Erythroblast (primary cell): ENCODE measurements around the gene GNB4.
A peak's percentile ranks its signal among the peaks of the same experiment; 100 is the strongest.

Experiments used
- DNase-seq, 2 experiments: peaks; one replicate each; lab custom pipeline; 2025; lab: John Stamatoyannopoulos, UW
- GATA1 ChIP-seq: IDR thresholded peaks from 2 replicates; pipeline ENCODE4 v1.6.1; 2011; ENCODE audit warnings: low read depth, mild to moderate bottlenecking, control low read depth, low read length, moderate library complexity
- POLR2A ChIP-seq: IDR thresholded peaks from 2 replicates; pipeline ENCODE4 v1.6.1; 2011; ENCODE audit warnings: mild to moderate bottlenecking, low read length

The GNB4 gene

DNA sequence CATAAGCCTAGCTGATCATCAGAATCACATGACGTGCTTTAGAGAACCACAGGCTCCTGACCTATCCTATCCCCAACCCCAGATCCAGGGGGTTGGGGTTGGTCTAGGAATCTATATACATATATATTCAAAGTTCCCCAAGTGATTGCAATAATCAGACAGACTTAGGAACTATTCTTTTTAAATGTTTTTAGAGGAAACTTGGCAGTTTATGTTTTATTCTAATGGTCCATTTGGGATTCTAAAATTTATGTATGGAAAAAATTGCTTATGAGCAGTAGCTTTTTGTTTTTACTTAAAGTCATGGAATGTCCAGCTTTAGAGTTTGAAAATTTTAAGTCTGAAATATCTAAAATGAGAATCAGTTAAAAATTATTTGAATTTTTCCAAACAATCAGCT lies 81.6 kb downstream of the GNB4 start:
- TF ChIP-seq GATA1 (no peak), POLR2A (no peak)

DNA sequence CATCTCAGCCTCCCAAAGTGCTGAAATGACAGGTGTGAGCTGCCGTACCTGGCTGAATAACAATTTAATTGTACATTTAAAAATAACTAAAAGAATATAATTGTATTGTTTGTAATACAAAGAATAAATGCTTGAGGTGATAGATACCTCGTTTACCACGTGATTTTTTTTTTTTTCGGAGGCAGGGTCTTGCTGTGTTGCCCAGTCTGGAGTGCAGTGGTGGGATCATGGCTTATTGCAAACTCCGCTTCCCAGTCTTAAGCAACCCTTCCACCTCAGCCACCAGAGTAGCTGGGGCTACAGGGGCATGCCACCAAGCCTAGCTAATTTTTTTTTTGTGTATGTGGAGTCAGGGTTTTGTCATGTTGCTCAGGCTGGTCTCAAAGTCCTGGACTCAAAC lies 87.9 kb downstream of the GNB4 start:
- no peak for DNase-seq
- no peak for TF ChIP-seq GATA1

More for the DNA sequence above, 81.6 kb downstream of the GNB4 start:
- DNase-seq = no peak

DNA sequence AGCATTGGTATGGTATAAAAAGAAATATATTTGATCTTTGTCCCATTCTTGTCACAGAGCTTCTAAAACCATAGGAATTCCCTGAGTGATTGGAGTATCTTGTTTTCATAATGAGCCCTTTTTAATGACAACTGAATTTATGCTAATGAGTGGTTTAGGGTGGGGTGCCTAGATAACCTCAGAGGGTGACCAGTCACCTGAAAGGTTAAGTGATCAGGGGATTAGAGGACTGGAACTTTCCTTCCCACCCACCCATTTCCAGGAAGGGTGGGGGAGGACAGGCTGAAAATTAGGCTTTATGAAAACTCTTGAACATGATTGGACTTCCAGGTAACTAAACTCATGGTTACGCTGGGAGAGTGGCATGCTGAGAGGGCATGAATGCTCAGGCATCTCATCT lies 95.3 kb downstream of the GNB4 start:
- no peak for DNase-seq
- TF ChIP-seq POLR2A (no peak), GATA1 (no peak)

DNA sequence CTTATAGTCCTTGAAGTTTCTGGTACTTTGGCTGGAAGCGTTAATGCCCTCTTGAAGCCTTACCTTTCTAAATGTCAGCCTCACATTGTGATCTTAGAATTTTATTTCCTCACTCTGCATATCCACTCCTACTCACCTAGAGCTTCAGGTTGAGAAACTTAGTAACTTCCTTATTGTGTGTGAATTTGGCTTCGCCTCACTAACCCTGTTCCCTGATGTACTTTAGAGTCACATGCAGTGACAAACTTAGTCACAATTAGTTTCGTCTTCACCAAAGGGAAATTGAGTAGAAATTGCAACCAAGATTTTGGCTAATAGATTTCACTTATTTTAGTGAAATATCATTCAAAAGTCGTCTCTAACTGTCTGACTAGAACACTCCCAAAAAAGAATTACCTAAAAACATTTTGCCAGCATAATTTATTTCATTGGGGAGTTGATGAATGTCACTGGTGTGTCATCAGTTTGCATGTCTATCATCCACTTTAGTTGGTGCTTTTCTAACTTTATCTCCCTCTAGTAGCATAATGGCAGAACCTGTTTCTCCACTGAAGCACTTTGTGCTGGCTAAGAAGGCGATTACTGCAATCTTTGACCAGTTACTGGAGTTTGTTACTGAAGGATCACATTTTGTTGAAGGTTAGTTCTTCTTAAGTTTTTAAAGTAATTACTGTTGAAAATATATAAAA lies 102.8 kb downstream of the GNB4 start:
- peak; percentile 36 to 66 for DNase-seq
- no peak for TF ChIP-seq GATA1
- no peak for TF ChIP-seq POLR2A

DNA sequence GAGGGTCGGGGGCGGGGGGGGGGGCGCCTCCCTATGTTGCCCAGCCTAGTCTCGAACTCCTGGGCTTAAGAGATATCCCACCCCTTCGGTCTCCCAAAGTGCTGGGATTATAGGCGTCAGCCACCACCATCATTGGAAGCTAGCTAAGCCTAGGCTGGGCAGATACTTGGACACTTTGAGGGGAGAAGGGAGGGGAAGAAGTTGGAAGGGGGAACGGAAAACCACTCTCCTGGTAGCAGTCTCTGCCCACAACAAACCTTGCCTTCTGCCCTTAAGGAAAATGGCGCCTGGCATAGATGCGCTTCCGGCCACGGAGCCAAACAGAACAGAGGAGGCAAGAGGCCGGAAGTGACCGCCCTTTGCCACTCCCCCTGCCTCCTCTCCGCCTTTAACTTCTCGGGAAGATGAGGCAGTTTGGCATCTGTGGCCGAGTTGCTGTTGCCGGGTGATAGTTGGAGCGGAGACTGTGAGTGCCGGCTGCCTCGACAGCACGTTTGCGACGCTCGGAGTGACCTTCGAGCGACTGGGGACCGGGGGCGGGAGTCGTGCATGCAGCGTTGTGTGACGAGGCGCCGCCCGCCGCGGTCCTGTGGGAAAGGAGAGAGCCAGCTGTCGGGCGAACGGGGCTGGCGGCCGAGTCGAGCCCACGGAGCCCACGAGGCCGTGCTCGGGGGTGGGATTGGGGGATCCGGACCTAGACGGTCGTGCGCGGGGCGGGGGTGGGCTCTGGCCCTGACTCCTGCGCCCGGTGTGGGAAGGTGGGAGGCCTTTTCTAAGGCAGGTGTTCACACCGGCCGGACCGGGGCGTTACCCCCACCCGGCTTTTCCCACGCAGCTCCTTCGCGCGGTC lies 103.7 kb downstream of the GNB4 start, which contains the start of gene MFN1:
MFN1 (plus strand) TSS at position 365 of the 850 bp plus-strand sequence. CDS start 1,143 bp downstream, outside the sequence.
- TF ChIP-seq GATA1 (no peak), POLR2A (peak; percentile 79)
- peak; percentile 94 for DNase-seq
